ENCODE data around the gene ITPR1. TPM values are rescaled to one million over a fixed set of nuclear protein-coding genes. Genes with fewer than 3 reads are reported as not detected.

The ITPR1 gene
- total RNA-seq, 1 donor from 2014 or later: 11.2 TPM

DNA sequence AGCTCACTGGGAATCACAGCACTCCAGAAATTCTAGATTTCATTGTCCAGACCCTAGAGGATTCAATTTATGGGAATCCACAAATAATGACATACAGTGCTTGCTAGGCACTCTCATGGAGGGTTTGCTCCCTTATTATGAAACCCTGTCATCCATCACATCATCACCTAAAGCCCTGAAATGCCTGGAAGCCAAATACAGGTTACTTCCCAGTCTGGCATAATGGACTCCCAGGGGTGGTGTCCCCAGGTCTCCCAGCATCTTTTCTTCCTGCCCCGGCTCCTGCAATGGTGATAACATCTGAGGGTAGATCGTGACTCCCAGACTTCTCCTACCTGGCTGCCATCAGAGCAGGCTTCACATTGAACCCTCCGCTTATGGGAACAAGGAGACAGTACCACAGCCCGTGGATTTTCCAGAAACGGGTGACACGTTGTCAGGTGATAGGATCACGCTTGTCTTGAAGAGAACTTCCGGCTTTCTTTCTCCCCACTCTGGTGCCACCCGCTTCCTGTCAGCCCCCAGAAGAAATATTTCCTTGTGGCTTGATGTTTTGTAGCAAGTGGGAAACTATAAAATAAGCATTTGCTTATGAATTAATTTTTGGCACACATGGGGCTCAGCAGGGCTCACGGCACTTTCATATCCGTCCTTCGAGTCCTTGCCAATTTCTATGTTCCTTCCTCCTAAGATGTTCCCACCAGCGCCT is 247.4 kb downstream of the ITPR1 start:
- TF ChIP-seq, protein P1, sequence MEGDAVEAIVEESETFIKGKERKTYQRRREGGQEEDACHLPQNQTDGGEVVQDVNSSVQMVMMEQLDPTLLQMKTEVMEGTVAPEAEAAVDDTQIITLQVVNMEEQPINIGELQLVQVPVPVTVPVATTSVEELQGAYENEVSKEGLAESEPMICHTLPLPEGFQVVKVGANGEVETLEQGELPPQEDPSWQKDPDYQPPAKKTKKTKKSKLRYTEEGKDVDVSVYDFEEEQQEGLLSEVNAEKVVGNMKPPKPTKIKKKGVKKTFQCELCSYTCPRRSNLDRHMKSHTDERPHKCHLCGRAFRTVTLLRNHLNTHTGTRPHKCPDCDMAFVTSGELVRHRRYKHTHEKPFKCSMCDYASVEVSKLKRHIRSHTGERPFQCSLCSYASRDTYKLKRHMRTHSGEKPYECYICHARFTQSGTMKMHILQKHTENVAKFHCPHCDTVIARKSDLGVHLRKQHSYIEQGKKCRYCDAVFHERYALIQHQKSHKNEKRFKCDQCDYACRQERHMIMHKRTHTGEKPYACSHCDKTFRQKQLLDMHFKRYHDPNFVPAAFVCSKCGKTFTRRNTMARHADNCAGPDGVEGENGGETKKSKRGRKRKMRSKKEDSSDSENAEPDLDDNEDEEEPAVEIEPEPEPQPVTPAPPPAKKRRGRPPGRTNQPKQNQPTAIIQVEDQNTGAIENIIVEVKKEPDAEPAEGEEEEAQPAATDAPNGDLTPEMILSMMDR (IDR thresholded peaks at IDR 0.05; ENCODE audit: unreplicated experiment): no peak
- H3K4me1 Mint-ChIP-seq (ENCODE audit: low read depth): peaks cover 9% of the 10 kb centered on the region
- no peak for DNase-seq (ENCODE audit: low spot score, unreplicated experiment)
- no peaks in the 10 kb centered on the region for H3K36me3 Mint-ChIP-seq (ENCODE audit: insufficient read depth)
- H3K9me3 Mint-ChIP-seq (ENCODE audit: low read depth): no peaks in the 10 kb centered on the region
- no peak overlapping the region for H3K27ac Mint-ChIP-seq
- peaks cover 8% of the 10 kb centered on the region for H3K27me3 Mint-ChIP-seq
- H3K4me3 Mint-ChIP-seq (ENCODE audit: low read depth): no peak overlapping the region

DNA sequence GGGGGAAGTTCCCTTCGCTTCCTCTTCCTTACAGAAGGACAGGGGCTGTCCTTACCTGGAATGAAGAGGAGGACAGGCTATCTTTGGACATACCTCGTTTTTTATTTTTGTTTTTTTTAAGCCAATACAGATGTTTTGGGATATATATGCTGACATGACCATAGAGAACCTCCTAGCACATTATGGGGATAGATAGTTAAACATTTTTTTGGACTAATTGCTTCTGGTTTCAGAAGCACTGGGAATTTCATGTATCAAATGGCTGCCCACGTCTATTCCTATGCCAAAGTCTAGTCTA is 247.9 kb downstream of the ITPR1 start:
- Mint-ChIP-seq H3K9me3 (ENCODE audit: low read depth) (no peaks in the 10 kb centered on the region), H3K4me1 (ENCODE audit: low read depth) (peaks cover 9% of the 10 kb centered on the region), H3K4me3 (ENCODE audit: low read depth) (no peak overlapping the region), H3K27ac (no peak overlapping the region), H3K36me3 (ENCODE audit: insufficient read depth) (no peaks in the 10 kb centered on the region), H3K27me3 (peaks cover 8% of the 10 kb centered on the region)
- no peak for DNase-seq (ENCODE audit: low spot score, unreplicated experiment)
- TF ChIP-seq, protein P1 (IDR thresholded peaks at IDR 0.05; ENCODE audit: unreplicated experiment): no peak

DNA sequence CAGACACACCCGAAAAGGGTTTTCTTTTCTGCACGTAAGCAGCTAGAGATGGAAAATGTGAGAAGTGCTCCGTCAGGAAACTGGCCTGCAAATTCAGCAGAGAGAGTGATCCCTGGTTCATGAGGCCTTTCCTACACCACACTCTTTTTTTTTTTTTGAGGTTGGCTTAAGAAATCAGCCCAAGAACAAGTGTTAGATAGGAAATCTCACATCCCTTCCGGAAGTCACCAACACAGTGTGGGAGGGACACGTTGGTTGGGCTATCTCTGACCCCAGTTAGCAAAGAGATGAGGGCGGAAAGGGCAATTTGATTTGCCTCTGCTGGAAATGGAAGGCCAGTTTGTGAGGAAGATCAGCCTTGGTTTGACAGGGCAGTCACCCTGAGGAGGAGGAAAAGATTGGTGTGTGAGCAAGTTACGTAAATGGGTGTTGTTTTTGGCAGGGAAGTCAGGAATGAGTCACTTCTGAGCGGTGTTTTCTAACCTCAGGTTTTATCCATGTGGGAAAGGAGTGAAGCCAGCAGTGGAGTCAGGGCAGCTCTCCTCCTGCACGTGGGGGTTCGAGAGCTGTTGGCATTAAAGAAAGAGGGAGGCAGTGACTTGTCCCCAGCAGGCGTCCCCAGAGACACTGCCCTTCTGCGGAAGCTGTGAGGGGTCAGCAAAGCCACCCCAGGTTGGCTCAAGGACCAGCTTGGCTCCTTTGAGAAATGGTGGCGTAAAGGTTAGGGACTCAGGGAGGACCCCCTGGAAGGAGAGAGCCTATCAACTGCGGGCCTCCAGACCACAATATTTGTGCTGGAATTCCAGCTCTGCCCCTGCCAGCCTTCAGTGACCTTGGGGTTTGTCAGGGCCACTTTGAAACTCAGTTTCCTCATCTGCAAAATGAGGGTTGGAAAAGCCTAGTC is 248.5 kb downstream of the ITPR1 start:
- TF ChIP-seq, protein P1 (IDR thresholded peaks at IDR 0.05; ENCODE audit: unreplicated experiment): no peak
- H3K36me3 Mint-ChIP-seq (ENCODE audit: insufficient read depth): no peaks in the 10 kb centered on the region
- H3K27me3 Mint-ChIP-seq: peaks cover 8% of the 10 kb centered on the region
- H3K9me3 Mint-ChIP-seq (ENCODE audit: low read depth): no peaks in the 10 kb centered on the region
- peaks cover 9% of the 10 kb centered on the region for H3K4me1 Mint-ChIP-seq (ENCODE audit: low read depth)
- no peak overlapping the region for H3K27ac Mint-ChIP-seq
- no peak for DNase-seq (ENCODE audit: low spot score, unreplicated experiment)
- no peak overlapping the region for H3K4me3 Mint-ChIP-seq (ENCODE audit: low read depth)

DNA sequence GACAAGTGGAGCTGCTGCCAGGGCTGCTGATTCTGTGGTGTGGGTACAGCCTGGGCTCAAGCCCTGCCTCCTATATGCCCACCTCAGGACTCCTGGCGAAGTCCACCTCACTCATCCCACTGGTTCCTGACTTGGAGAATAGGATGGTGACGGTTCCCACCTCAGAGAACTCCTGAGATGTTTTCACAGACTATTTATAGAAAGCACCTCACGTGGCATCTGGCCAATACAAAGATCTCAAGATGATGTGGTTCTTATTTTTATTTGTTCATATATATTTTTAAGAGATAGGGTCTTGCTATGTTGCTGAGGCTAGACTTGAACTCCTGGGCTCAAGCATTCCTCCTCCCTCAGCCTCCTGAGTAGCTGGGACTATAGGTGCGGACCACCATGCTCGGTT is 249.2 kb downstream of the ITPR1 start:
- Mint-ChIP-seq H3K27ac (no peak overlapping the region), H3K36me3 (ENCODE audit: insufficient read depth) (no peaks in the 10 kb centered on the region), H3K4me1 (ENCODE audit: low read depth) (peaks cover 9% of the 10 kb centered on the region), H3K9me3 (ENCODE audit: low read depth) (no peaks in the 10 kb centered on the region), H3K27me3 (peaks cover 13% of the 10 kb centered on the region), H3K4me3 (ENCODE audit: low read depth) (no peak overlapping the region)
- no peak for DNase-seq (ENCODE audit: low spot score, unreplicated experiment)
- TF ChIP-seq, protein P1 (IDR thresholded peaks at IDR 0.05; ENCODE audit: unreplicated experiment): no peak

DNA sequence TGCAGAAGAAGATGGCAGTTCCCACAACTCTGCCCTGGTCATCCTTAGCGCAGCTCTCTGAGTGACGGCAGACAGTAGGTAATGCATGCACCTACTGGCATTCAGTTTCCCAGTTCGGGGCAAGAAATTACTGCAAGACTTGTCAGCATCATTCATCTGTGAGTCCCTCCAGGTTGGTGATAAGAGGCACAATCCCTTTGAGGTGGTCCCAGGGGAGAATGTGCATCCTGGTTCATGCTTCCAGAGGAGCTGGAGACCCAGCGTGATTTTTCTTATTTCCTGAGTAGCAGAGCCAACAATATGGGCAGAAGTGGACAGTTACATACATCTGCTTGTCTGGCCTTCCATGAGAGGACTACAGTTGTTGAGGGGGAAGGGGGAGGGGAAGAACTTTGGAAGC is 250.2 kb downstream of the ITPR1 start:
- Mint-ChIP-seq H3K4me1 (ENCODE audit: low read depth) (peaks cover 9% of the 10 kb centered on the region), H3K4me3 (ENCODE audit: low read depth) (no peak overlapping the region), H3K27ac (no peak overlapping the region), H3K9me3 (ENCODE audit: low read depth) (no peaks in the 10 kb centered on the region), H3K27me3 (peaks cover 14% of the 10 kb centered on the region), H3K36me3 (ENCODE audit: insufficient read depth) (no peaks in the 10 kb centered on the region)
- TF ChIP-seq, protein P1 (IDR thresholded peaks at IDR 0.05; ENCODE audit: unreplicated experiment): no peak
- no peak for DNase-seq (ENCODE audit: low spot score, unreplicated experiment)
